Measurements from ENCODE around the gene FEM1B.

DNA sequence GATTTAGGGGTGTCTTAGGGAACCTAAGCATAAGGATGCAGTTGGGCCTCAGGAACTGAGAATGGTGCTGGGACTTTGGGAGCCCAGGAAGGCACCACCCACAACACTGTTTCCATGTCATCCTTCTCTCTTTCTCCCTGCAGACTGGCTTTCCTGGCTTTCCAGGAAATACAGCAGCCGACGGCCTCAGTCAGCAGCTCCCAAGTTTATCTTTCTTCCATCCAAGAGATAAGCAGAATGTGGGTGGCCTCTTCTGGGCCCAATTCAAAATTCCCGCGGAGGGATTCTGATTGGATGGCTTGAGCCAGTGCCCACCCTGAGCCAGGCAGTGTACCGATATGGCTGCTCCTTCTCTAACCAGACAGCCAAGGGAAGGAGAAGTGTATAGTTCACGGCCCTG lies 43.5 kb upstream of the FEM1B start:
- TF ChIP-seq GATA2 (IDR thresholded peaks at IDR 0.05; ENCODE audit: low read depth, low read length) (peak; percentile 42; the same call in 1 of the 2 replicates), GATA3 (IDR thresholded peaks at IDR 0.05; ENCODE audit: low read depth, low read length) (no peak)
